Measurements from ENCODE around the gene LCOR.

LCOR gene

GRCh38 chr10:97002670-97003069, 170.6 kb downstream of the LCOR start:
- H3K4me3 ChIP-seq (ENCODE audit: low read length): no peak overlapping the region
- TF ChIP-seq CTCF (conservative IDR thresholded peaks at IDR 0.05; ENCODE audit: low read length): no peak
- DNase-seq (ENCODE audit: low read depth): no peak

- TF ChIP-seq CTCF (conservative IDR thresholded peaks at IDR 0.05; ENCODE audit: low read length): no peak
- no peak for DNase-seq (ENCODE audit: low read depth)
- H3K4me3 ChIP-seq (ENCODE audit: low read length): no peak overlapping the region
Measured at GRCh38 chr10:97003151-97003803, 171.2 kb downstream of the LCOR start.

GRCh38 chr10:97003804-97004201, 171.7 kb downstream of the LCOR start:
- DNase-seq (ENCODE audit: low read depth): no peak
- H3K4me3 ChIP-seq (ENCODE audit: low read length): no peak overlapping the region
- no peak for TF ChIP-seq CTCF (conservative IDR thresholded peaks at IDR 0.05; ENCODE audit: low read length)

GRCh38 chr10:97004591-97004990, 172.5 kb downstream of the LCOR start:
- H3K4me3 ChIP-seq (ENCODE audit: low read length): no peak overlapping the region
- no peak for TF ChIP-seq CTCF (conservative IDR thresholded peaks at IDR 0.05; ENCODE audit: low read length)
- no peak for DNase-seq (ENCODE audit: low read depth)

- H3K4me3 ChIP-seq (ENCODE audit: low read length): no peak overlapping the region
- no peak for DNase-seq (ENCODE audit: low read depth)
- no peak for TF ChIP-seq CTCF (conservative IDR thresholded peaks at IDR 0.05; ENCODE audit: low read length)
Measured at GRCh38 chr10:97005349-97005748, 173.3 kb downstream of the LCOR start.

GRCh38 chr10:97006364-97006763, 174.3 kb downstream of the LCOR start:
- DNase-seq (ENCODE audit: low read depth): no peak
- TF ChIP-seq CTCF (conservative IDR thresholded peaks at IDR 0.05; ENCODE audit: low read length): no peak
- H3K4me3 ChIP-seq (ENCODE audit: low read length): no peak overlapping the region

- DNase-seq (ENCODE audit: low read depth): no peak
- no peak for TF ChIP-seq CTCF (conservative IDR thresholded peaks at IDR 0.05; ENCODE audit: low read length)
- no peak overlapping the region for H3K4me3 ChIP-seq (ENCODE audit: low read length)
Measured at GRCh38 chr10:97007417-97007816, 175.3 kb downstream of the LCOR start.
